HG03280 (cell line): Measurements from ENCODE around the gene RAD52.

Experiments used
- ATAC-seq: cut with Tn5 transposase; IDR thresholded peaks from one replicate; pipeline ENCODE4 v1.9.1; 2021; ENCODE audit warnings: mild to moderate bottlenecking, moderate library complexity; ENCODE audit not compliant: unreplicated experiment

The RAD52 gene

GRCh38 chr12:949453-950191, at the start of gene RAD52:
Gene RAD52 (minus strand): TSS chr12:949694. CDS start chr12:933058, 16,636 bp downstream.
- ATAC-seq: peak; percentile 82

- peak; percentile 81 for ATAC-seq
These were observed 48.8 kb upstream of the RAD52 start for GRCh38 chr12:998020-998874.

- peak; percentile 3 for ATAC-seq
These were observed 48.0 kb upstream of the RAD52 start for GRCh38 chr12:997505-997904.

- no peak for ATAC-seq
These were observed 47.4 kb upstream of the RAD52 start for GRCh38 chr12:996881-997280.

GRCh38 chr12:992647-993046, 43.2 kb upstream of the RAD52 start:
- ATAC-seq: no peak

- no peak for ATAC-seq
These were observed 42.1 kb upstream of the RAD52 start for GRCh38 chr12:991350-992333.

GRCh38 chr12:990661-991349, 41.3 kb upstream of the RAD52 start, which contains the start of gene ERC1:
Gene ERC1 (plus strand): TSS chr12:991223. CDS start chr12:1027904, 36,681 bp downstream.
- peak; percentile 82 for ATAC-seq

GRCh38 chr12:989751-990660, 40.5 kb upstream of the RAD52 start:
- no peak for ATAC-seq

GRCh38 chr12:989051-989450, 39.6 kb upstream of the RAD52 start:
- no peak for ATAC-seq

- ATAC-seq: no peak
These were observed 39.2 kb upstream of the RAD52 start for GRCh38 chr12:988646-989045.

GRCh38 chr12:981961-982360, 32.5 kb upstream of the RAD52 start:
- ATAC-seq: no peak

- no peak for ATAC-seq
These were observed 31.8 kb upstream of the RAD52 start for GRCh38 chr12:981176-981828.

- no peak for ATAC-seq
These were observed 29.9 kb upstream of the RAD52 start for GRCh38 chr12:979349-979748.

GRCh38 chr12:977156-977555, 27.7 kb upstream of the RAD52 start:
- ATAC-seq: no peak

- no peak for ATAC-seq
These were observed 27.1 kb upstream of the RAD52 start for GRCh38 chr12:976644-977043.

GRCh38 chr12:974271-974862, 24.9 kb upstream of the RAD52 start:
- ATAC-seq: no peak

GRCh38 chr12:971991-972390, 22.5 kb upstream of the RAD52 start:
- ATAC-seq: no peak

GRCh38 chr12:969821-970220, 20.3 kb upstream of the RAD52 start:
- ATAC-seq: no peak
